ENCODE data around the gene LSMEM2. TPM values are rescaled to one million over a fixed set of nuclear protein-coding genes. Genes with fewer than 3 reads are reported as not detected.

Gene LSMEM2
- total RNA-seq, 1 donor from 2014 or later = 0.18 TPM

GRCh38 chr3:50256978-50257890, 21.7 kb upstream of the LSMEM2 start:
- TF ChIP-seq CTCF (IDR thresholded peaks at IDR 0.05; ENCODE audit: unreplicated experiment) = no peak
- H3K36me3 Mint-ChIP-seq (ENCODE audit: low read depth, unreplicated experiment) = peaks cover 20% of the 10 kb centered on the region
- H3K4me3 Mint-ChIP-seq (ENCODE audit: unreplicated experiment) = peak overlapping the region; percentile 80
- H3K27ac Mint-ChIP-seq (ENCODE audit: unreplicated experiment) = peak overlapping the region; percentile 88
- H3K4me1 Mint-ChIP-seq (ENCODE audit: unreplicated experiment) = peaks cover 29% of the 10 kb centered on the region
- no peaks in the 10 kb centered on the region for H3K9me3 Mint-ChIP-seq (ENCODE audit: unreplicated experiment)
- peak; percentile 70 for DNase-seq (ENCODE audit: low spot score)
- peaks cover 17% of the 10 kb centered on the region for H3K27me3 Mint-ChIP-seq (ENCODE audit: unreplicated experiment)

GRCh38 chr3:50258029-50258680, 20.7 kb upstream of the LSMEM2 start:
- H3K4me1 Mint-ChIP-seq (ENCODE audit: unreplicated experiment) = peaks cover 29% of the 10 kb centered on the region
- H3K9me3 Mint-ChIP-seq (ENCODE audit: unreplicated experiment) = no peaks in the 10 kb centered on the region
- H3K36me3 Mint-ChIP-seq (ENCODE audit: low read depth, unreplicated experiment) = peaks cover 19% of the 10 kb centered on the region
- no peak overlapping the region for H3K4me3 Mint-ChIP-seq (ENCODE audit: unreplicated experiment)
- no peak for DNase-seq (ENCODE audit: low spot score)
- peak overlapping the region; percentile 94 for H3K27ac Mint-ChIP-seq (ENCODE audit: unreplicated experiment)
- H3K27me3 Mint-ChIP-seq (ENCODE audit: unreplicated experiment) = peaks cover 23% of the 10 kb centered on the region
- TF ChIP-seq CTCF (IDR thresholded peaks at IDR 0.05; ENCODE audit: unreplicated experiment) = no peak

GRCh38 chr3:50258979-50259378, 19.9 kb upstream of the LSMEM2 start:
- no peak for DNase-seq (ENCODE audit: low spot score)
- peaks cover 11% of the 10 kb centered on the region for H3K36me3 Mint-ChIP-seq (ENCODE audit: low read depth, unreplicated experiment)
- H3K9me3 Mint-ChIP-seq (ENCODE audit: unreplicated experiment) = no peaks in the 10 kb centered on the region
- no peak overlapping the region for H3K4me3 Mint-ChIP-seq (ENCODE audit: unreplicated experiment)
- H3K4me1 Mint-ChIP-seq (ENCODE audit: unreplicated experiment) = peaks cover 21% of the 10 kb centered on the region
- peaks cover 25% of the 10 kb centered on the region for H3K27me3 Mint-ChIP-seq (ENCODE audit: unreplicated experiment)
- H3K27ac Mint-ChIP-seq (ENCODE audit: unreplicated experiment) = peak overlapping the region; percentile 94
- peak; percentile 27 for TF ChIP-seq CTCF (IDR thresholded peaks at IDR 0.05; ENCODE audit: unreplicated experiment)

GRCh38 chr3:50259432-50260026, 19.4 kb upstream of the LSMEM2 start:
- Mint-ChIP-seq H3K4me3 (ENCODE audit: unreplicated experiment) (peak overlapping the region; percentile 81), H3K27ac (ENCODE audit: unreplicated experiment) (peak overlapping the region; percentile 94), H3K27me3 (ENCODE audit: unreplicated experiment) (peaks cover 28% of the 10 kb centered on the region), H3K9me3 (ENCODE audit: unreplicated experiment) (no peaks in the 10 kb centered on the region), H3K36me3 (ENCODE audit: low read depth, unreplicated experiment) (peaks cover 11% of the 10 kb centered on the region), H3K4me1 (ENCODE audit: unreplicated experiment) (peaks cover 17% of the 10 kb centered on the region)
- no peak for DNase-seq (ENCODE audit: low spot score)
- TF ChIP-seq CTCF (IDR thresholded peaks at IDR 0.05; ENCODE audit: unreplicated experiment) = no peak

All from endothelial cell (in vitro differentiated cells).